Inflammatory macrophage (primary cell): ENCODE results near the gene AFMID.

Experiments used
- DNase-seq, 2 donors: peaks; one replicate each; pipeline ENCODE4 v3.0.0-alpha.2; 2020 to 2022

Gene AFMID

GRCh38 chr17:78180083-78180482 is 7.1 kb upstream of the AFMID start:
- no peak for DNase-seq

GRCh38 chr17:78180508-78180907 is 6.7 kb upstream of the AFMID start:
- DNase-seq = no peak

GRCh38 chr17:78182504-78182903 is 4.7 kb upstream of the AFMID start:
- DNase-seq = no peak

- no peak for DNase-seq
These were observed 3.2 kb upstream of the AFMID start for GRCh38 chr17:78183916-78184315.

GRCh38 chr17:78184351-78184750 is 2.8 kb upstream of the AFMID start:
- no peak for DNase-seq

GRCh38 chr17:78184868-78185267 is 2.3 kb upstream of the AFMID start:
- DNase-seq = no peak

GRCh38 chr17:78185981-78186691 is 1.0 kb upstream of the AFMID start:
- peak; percentile 72 to 74 for DNase-seq

- no peak for DNase-seq
These were observed 9.6 kb downstream of the AFMID start for GRCh38 chr17:78196716-78197115.

- no peak for DNase-seq
These were observed 10.1 kb downstream of the AFMID start for GRCh38 chr17:78197147-78197832.

- DNase-seq = no peak
These were observed 13.3 kb downstream of the AFMID start for GRCh38 chr17:78200451-78200850.

- DNase-seq = no peak
These were observed 15.5 kb downstream of the AFMID start for GRCh38 chr17:78202666-78203065.

GRCh38 chr17:78204387-78205123 is 17.4 kb downstream of the AFMID start:
- DNase-seq = peak; percentile 4 to 21

- no peak for DNase-seq
These were observed 18.1 kb downstream of the AFMID start for GRCh38 chr17:78205124-78205775.

GRCh38 chr17:78206298-78206697 is 19.1 kb downstream of the AFMID start:
- no peak for DNase-seq

GRCh38 chr17:78208486-78208885 is 21.3 kb downstream of the AFMID start:
- DNase-seq = no peak

- DNase-seq = no peak
These were observed 22.9 kb downstream of the AFMID start for GRCh38 chr17:78210111-78210510.

GRCh38 chr17:78211032-78211431 is 23.9 kb downstream of the AFMID start:
- DNase-seq = no peak

GRCh38 chr17:78214016-78214705 is 27.0 kb downstream of the AFMID start, which contains the start of gene BIRC5:
TSS of gene BIRC5 (plus strand) at chr17:78214253. CDS start at chr17:78214317, 64 bp downstream.
- DNase-seq = peak; percentile 83 to 89

GRCh38 chr17:78214706-78215061 is 27.5 kb downstream of the AFMID start:
- no peak for DNase-seq

GRCh38 chr17:78219396-78220150 is 32.4 kb downstream of the AFMID start:
- DNase-seq = no peak

- no peak for DNase-seq
These were observed 35.9 kb downstream of the AFMID start for GRCh38 chr17:78223061-78223460.

- DNase-seq = no peak
These were observed 36.6 kb downstream of the AFMID start for GRCh38 chr17:78223765-78224164.
